Kasumi-1 (cell line): ENCODE data around the gene VPS33B.

Experiments used
- DNase-seq, 2 experiments: peaks; one replicate each; lab custom pipeline; 2025; lab: John Stamatoyannopoulos, UW

Gene VPS33B

DNA sequence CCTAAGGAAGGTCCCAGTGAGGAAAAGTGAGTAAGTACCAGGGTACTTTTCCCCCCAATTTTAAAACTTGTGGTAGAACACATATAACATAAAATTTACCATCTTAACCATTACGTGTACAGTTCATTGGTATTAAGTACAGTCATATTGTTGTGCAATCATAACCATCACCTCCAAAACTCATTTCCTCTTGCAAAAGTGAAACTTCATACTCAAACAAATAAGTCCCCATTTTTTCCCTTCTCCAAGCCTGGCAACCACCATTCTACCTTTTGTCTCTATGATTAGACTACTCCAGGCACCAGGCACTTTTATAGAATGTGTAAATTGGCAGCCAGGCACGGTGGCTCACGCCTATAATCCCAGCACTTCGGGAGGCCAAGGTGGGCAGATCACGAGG lies 40.3 kb downstream of the VPS33B start:
- peak in 1 of 2 experiments; percentile 5 for DNase-seq

DNA sequence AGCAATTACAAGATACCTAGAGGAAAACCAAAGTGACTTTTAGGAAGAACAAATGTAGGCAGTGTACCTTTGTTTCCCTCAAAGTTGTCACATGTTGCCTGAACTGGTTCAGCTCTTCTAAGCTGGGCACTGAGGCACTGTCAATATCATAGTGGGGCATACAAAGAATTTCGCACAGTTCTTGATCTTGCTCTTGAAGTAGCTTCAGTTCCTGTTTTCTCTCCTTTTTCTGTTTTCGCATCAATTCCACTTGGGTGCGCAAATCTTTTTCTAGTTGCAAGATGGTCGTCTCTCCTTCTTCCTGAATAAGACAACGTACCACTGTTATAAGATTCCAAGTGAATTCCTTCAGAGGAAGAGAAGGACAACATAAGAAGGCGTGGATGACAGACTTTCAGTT lies 40.7 kb downstream of the VPS33B start:
- DNase-seq, result no peak

GRCh38 chr15:90979582-90979981 lies 42.8 kb downstream of the VPS33B start:
- no peak for DNase-seq

- no peak for DNase-seq
Measured at GRCh38 chr15:90974216-90974615, 48.2 kb downstream of the VPS33B start.

DNA sequence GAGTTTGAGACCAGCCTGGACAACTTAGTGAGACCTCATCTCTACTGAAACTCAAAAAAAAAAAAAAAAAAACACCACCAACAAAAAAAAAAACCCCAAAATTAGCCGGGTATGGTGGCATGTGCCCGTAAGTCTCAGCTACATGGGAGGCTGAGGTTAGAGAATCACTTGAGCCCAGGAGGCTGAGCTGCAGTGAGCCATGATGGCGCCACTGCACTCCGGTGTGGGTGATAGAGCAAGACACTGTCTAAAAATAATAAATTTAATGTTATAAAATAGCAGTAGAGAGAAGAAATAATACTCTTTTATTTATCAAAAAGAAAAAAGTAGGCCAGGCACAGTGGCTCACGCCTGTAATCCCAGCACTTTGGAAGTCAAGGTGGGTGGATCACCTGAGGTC lies 50.3 kb downstream of the VPS33B start:
- no peak for DNase-seq

DNA sequence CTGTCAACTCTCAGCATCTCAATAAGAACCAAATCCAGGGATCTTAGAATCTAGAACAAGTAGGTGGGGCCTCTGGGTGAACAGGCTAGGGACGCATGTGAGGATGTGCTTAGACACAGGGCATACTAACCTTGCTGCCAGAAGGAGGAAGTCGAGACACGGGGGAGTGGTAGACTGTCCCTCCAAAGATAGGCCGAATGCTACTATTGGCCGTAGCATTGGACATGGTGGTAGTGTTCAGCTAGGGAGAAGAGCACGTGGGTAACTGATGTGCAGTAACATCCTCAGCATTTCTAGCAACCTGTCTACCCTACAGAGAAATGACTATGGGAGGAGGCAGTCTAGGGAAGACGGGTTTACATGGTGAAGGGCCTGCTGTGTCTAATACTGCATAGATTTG lies 52.1 kb downstream of the VPS33B start:
- peak; percentile 19 to 34 for DNase-seq

DNA sequence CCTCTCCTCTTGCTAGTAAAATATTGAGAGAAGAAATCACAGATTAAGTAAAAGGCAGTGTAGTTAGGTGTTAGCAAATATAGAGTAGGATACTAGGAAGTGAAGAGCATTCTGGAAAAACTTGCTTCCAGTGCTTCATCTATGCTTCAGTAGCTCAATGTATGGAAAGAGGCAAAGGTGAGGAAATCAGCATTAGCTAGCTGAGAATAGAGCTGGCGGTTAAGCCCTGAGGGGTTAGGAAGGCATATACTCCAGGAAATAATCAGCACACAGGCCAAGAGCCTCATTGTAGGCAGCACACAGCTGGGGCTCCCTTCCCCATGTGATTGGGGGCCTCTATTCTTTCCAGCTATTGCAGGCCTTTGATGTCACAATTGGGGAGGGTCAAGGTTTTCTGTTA lies 54.0 kb downstream of the VPS33B start:
- DNase-seq, result no peak

DNA sequence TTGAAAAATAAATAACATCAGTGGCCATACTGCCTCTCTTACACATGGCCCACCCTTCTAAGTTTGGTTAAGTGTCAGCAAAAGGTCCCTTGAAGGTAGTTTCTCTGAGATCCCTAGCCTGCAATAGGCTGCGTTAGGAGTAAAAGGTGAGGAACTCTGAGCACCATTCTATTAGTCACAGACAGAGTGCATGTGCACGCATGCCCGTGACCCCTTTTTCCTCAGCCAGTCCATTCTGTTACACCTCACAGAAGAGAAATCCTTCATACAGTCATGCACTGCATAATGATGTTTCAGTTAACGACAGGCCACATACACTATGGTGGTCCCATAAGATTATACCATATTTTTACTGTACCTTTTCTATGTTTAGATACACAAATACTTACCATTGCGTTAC lies 55.2 kb downstream of the VPS33B start:
- no peak for DNase-seq

- no peak for DNase-seq
Measured at GRCh38 chr15:90966262-90966661, 56.1 kb downstream of the VPS33B start.

- no peak for DNase-seq
Measured at GRCh38 chr15:90962021-90962420, 60.4 kb downstream of the VPS33B start.

DNA sequence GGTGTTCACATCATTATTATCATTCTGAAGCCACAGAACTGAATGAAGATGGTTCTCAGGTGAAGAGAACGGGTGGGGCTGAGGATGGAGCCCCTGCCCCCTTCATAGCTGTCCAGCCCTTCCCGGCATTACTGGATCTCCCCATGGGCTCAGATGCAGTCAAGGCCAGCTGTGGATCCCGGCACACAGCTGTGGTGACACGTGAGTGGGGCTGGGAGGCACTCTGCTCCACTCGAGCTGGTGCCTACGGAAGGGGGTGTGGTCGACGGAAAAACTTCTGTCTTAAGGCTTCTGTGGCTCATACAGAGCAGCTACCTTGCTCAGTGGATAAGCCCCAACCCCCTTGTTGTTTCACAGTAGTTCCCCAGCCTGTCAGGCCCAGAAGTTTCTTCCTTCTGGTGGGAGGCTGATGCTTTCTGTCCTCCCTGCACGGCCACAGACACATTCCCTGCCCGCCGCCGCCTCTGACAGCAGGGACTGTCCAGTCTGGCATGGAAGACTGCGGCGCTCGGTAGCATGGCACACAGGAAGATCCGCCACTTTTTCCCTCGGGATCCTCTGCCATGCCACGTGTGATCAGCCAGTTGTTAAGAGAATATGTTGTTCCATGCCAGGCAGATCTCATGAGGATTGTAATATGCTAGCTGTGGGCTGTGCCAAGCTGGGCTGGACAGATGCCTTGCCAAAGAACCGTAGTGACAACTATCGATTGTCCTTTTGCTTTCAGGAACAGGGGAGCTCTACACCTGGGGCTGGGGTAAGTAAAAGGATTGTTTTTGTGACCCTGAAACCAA lies 61.9 kb downstream of the VPS33B start:
- DNase-seq, result no peak

DNA sequence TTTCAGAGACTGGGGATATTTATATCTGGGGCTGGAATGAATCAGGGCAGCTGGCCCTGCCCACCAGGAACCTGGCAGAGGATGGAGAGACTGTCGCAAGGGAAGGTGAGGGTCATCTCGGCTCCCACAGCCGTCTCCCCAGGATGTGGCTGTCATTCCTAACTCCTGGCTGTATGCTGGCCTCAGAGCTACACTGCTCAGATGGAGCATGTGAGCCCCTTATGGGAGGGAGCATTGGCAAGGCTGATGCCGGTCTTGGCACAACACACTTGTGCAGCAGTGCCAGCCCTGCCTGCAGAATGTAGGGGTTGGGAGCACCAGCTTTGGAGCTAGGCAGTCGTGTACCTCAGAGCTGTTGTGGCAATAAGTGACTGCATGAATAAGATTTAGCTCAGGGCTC lies 62.5 kb downstream of the VPS33B start:
- DNase-seq, result no peak

- no peak for DNase-seq
Measured at GRCh38 chr15:90959028-90959595, 63.3 kb downstream of the VPS33B start.

DNA sequence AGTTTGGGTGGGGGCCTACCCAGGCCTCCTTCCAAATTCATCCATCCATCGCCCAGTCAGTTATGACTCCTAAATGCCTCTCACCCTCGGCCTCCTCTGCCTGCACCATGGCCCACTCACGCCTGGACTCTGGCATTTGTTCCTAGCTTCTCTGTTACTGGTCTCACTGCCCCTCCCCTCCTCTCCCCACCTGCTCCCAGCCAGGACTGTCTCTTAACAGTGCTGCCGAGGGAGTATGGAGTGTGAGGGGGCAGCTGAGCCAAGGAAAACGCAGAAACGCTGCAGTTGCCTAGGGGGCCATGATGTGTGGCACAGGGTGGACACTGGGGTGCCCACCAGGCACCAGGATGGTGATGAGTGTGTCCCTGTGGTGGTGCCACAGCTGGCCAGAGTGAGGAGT lies 64.6 kb downstream of the VPS33B start:
- DNase-seq, result no peak

GRCh38 chr15:90957031-90957790 lies 65.2 kb downstream of the VPS33B start:
- no peak for DNase-seq

DNA sequence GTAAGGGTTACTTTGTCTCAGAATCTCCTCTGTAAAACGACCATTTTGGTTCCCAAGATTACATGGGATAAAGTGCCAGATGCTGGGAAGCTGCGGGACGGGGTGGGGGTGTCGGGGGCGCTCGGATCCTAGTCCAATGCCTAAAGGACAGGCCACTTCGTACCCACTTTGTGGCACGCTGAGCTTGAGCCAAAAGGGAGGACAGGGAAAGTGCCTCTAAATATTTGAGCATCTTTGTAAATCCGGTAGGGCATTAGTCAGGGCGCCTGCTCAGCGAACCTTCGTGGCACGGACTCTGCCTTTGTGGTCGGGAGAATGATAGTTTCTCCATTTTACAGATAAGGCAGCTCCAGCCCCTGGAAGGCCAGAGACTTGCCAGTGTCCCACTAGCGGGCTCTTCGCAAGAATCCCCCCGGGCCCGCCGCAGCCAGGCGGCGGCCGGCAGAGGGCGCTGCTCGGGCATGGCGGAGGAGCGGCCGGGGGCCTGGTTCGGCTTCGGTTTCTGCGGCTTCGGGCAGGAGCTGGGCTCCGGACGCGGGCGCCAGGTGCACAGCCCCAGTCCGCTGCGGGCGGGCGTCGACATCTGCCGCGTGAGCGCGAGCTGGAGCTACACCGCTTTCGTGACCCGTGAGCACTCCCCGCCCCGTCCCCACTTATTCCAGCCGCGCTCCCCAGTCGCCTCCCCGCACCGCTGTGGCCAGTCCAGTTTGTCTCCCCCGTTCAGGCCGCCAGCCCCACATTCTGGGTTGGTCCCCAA lies 65.9 kb downstream of the VPS33B start:
- DNase-seq, result no peak

DNA sequence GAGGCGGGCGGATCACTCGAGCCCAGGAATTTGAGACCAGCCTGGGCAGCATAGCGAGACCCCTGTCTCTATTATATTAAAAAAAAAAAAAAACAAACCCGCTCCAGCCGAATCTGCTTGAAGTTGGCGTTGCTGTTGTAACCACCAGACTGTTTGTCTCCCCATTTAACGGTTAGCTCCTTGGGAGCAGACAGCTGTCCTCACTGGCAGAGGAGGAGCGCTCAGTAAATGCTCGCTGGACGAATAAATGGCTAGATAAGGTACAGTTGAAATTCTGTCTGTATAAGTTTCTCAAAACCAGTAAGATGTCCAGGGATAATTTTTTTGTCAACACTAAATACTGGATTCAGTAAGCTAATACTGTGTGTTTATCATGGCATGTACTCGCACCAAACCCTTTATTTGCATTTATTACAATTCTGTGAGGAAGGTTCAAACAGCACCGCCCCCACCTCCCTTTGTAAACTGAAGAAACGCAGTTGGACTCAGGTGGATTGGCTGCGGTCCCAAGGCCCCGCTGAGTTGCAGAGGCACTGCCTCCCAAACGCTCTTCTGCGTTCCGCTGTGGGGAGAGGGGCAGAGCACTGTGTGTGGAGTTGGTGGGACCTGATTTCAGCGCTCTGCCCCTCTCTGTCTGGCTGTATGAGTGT lies 66.6 kb downstream of the VPS33B start:
- DNase-seq, result no peak

- peak; percentile 95 to 96 for DNase-seq
Measured at GRCh38 chr15:90954712-90955623, 67.4 kb downstream of the VPS33B start, which contains the start of gene RCCD1. Gene RCCD1 (plus strand): TSS chr15:90954884. CDS start chr15:90956735, 1,851 bp downstream.

DNA sequence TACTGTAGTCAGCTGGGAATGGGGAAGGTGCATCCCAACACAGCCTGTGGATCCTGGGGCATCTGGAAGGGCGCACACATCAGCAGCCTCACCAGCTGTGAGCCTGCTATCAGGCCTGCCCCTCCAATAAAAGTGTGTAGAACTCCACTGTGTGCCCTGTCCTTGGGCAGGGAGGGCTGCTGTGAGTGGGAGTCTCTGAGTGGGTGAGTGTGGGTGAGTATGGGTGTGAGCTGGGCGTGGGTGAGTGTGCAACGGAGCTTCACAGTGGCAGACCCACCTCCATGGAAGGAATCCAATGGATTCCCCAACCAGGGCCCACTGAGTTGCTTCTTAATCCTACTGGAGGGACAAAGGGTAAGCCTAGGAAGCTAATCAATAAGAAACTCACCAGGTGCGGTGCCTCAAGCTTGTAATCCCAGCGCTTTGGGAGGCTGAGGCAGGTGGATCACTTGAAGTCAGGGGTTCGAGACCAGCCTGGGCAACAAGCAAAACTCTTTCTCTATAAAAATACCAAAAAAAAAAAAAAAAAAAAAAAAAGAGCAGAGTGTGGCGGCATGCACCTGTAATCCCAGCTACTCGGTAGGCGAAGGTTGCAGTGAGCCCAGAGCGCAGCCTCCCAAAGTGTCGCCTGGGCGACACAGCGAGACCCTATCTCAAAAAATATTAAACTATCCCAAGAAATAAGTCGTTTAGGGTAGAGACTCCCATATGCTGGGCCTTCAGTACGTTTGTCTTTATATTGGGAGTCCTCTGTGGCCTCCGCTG lies 68.3 kb downstream of the VPS33B start:
- no peak for DNase-seq
